HepG2 (cell line): ENCODE results near the gene ALPK1. TPM values are rescaled to one million over a fixed set of nuclear protein-coding genes. Genes with fewer than 3 reads are reported as not detected.

Experiments
- AHR ChIP-seq: IDR thresholded peaks from 2 replicates; pipeline ENCODE4 v1.6.1; 2018; ENCODE audit warnings: missing genetic modification reagents, missing compliant biosample characterization
- BRD4 ChIP-seq: sonication (generic); formaldehyde crosslinking; IDR thresholded peaks from 2 replicates; pipeline ENCODE4 v1.4.0; 2020; ENCODE audit warnings: missing genetic modification reagents
- ISX ChIP-seq: sonication (generic); formaldehyde crosslinking; conservative IDR thresholded peaks from 2 replicates; pipeline ENCODE4 v1.5.0; 2020; ENCODE audit warnings: missing genetic modification reagents
- LCORL ChIP-seq, 2 experiments: fragments of 450-650 bp in 1 of 2; sonication (generic) in 1 of 2; formaldehyde crosslinking in 1 of 2; IDR thresholded peaks; 2 replicates each; pipeline versions ENCODE4 v1.5.0 to v1.6.1; 2017 to 2020; ENCODE audit warnings: antibody characterized with exemption in 1 of 2, missing genetic modification reagents in 1 of 2
- RFXAP ChIP-seq: sonication (generic); formaldehyde crosslinking; IDR thresholded peaks from 2 replicates; pipeline ENCODE4 v1.4.0; 2020; ENCODE audit warnings: missing genetic modification reagents, borderline replicate concordance
- YEATS2 ChIP-seq: sonication (generic); formaldehyde crosslinking; IDR thresholded peaks from 2 replicates; pipeline ENCODE4 v1.4.0; 2020; ENCODE audit warnings: missing genetic modification reagents, borderline replicate concordance
- ZNF552 ChIP-seq: sonication (generic); formaldehyde crosslinking; IDR thresholded peaks from 2 replicates; pipeline ENCODE4 v1.9.0; 2022; ENCODE audit warnings: missing genetic modification reagents, mild to moderate bottlenecking, borderline replicate concordance
- ZNF564 ChIP-seq: sonication (generic); formaldehyde crosslinking; IDR thresholded peaks from 2 replicates; pipeline ENCODE4 v1.8.1; 2023; ENCODE audit warnings: mild to moderate bottlenecking, missing genetic modification reagents
- polyA plus RNA-seq, 8 experiments: library from polyadenylated mRNA; depleted of rRNA in 3 of 8; stranded (reverse) in 7 of 8; unstranded in 1 of 8; fragments of >200 nt; fragmentation: Illumina TruSeq in 4 of 8; extraction: Trizol in 4 of 8; gene quantifications; 2 replicates each; pipeline versions ENCODE4 v1.2.1 to v1.2.3, GENCODE V29; 2011 to 2016; ENCODE audit warnings: low read depth in 4 of 8, missing spikeins in 1 of 8, mixed read lengths in 1 of 8; ENCODE audit not compliant: insufficient read depth in 1 of 8
- total RNA-seq, 5 experiments: library from RNA; depleted of rRNA; stranded (reverse); fragments of >200 nt; fragmentation: Illumina TruSeq; extraction: Trizol; gene quantifications; 2 replicates each; pipeline ENCODE4 v1.2.3, GENCODE V29; 2016; ENCODE audit warnings: low read depth in 1 of 5
- TF ChIP-seq, protein P1 (sequence below): IDR thresholded peaks from 2 replicates; pipeline ENCODE4 v1.4.0; 2020; ENCODE audit warnings: mild to moderate bottlenecking, missing genetic modification reagents
- TF ChIP-seq, protein P2 (sequence below): sonication (generic); formaldehyde crosslinking; IDR thresholded peaks from 2 replicates; pipeline ENCODE4 v1.4.0; 2020; ENCODE audit warnings: mild to moderate bottlenecking, missing genetic modification reagents
- TF ChIP-seq, protein P3 (sequence below): IDR thresholded peaks from 2 replicates; pipeline ENCODE4 v1.6.1; 2016; ENCODE audit warnings: control low read depth
- TF ChIP-seq, protein P4 (sequence below): IDR thresholded peaks from 2 replicates; pipeline ENCODE4 v1.6.1; 2016; ENCODE audit warnings: low read depth, control low read depth
- TF ChIP-seq, protein P5 (sequence below): sonication (generic); formaldehyde crosslinking; IDR thresholded peaks from 2 replicates; pipeline ENCODE4 v1.8.0; 2022; ENCODE audit warnings: missing genetic modification reagents, mild to moderate bottlenecking, borderline replicate concordance
- TF ChIP-seq, protein P6 (sequence below): sonication (generic); formaldehyde crosslinking; IDR thresholded peaks from 2 replicates; pipeline ENCODE4 v1.4.0; 2020; ENCODE audit warnings: missing genetic modification reagents

Gene ALPK1
- total and polyA plus RNA-seq, 2 of the 13 experiments (the other 11 are each of a cell fraction or from before 2014, with no cell fraction given): 0.61 to 1.3 TPM

DNA sequence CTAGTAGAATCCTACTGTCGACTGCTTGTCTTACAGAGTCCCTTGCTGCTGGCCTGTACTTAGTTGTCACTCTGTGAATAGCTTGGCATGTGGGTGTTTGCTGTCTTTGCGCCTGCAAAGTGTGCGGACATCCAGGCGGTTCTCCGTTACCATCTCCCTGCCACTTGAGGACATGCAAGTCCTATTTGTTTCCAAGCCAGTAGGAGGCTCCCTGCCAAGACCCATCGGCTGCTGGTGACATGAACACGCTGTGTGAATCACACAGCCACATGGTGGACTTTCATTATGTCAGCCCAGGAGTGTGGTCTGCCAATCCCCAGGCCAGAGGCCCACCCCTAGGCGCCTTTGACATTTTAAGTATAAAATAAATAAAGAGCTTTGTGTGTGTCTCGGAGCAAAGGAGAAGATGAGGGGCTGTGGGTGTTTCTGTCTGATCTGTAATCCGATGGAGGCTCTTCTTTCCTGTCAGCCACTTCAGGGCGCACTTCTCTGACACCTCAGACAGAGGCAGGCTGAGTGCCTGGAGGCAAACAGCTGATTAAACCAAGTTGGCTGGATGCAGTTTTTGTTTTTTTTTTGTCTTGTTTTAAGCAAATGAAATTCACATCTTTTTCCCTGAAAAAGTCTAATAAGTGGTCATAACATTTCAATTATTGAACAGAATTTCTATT lies 51.5 kb downstream of the ALPK1 start (continued):
- TF ChIP-seq, protein P1, sequence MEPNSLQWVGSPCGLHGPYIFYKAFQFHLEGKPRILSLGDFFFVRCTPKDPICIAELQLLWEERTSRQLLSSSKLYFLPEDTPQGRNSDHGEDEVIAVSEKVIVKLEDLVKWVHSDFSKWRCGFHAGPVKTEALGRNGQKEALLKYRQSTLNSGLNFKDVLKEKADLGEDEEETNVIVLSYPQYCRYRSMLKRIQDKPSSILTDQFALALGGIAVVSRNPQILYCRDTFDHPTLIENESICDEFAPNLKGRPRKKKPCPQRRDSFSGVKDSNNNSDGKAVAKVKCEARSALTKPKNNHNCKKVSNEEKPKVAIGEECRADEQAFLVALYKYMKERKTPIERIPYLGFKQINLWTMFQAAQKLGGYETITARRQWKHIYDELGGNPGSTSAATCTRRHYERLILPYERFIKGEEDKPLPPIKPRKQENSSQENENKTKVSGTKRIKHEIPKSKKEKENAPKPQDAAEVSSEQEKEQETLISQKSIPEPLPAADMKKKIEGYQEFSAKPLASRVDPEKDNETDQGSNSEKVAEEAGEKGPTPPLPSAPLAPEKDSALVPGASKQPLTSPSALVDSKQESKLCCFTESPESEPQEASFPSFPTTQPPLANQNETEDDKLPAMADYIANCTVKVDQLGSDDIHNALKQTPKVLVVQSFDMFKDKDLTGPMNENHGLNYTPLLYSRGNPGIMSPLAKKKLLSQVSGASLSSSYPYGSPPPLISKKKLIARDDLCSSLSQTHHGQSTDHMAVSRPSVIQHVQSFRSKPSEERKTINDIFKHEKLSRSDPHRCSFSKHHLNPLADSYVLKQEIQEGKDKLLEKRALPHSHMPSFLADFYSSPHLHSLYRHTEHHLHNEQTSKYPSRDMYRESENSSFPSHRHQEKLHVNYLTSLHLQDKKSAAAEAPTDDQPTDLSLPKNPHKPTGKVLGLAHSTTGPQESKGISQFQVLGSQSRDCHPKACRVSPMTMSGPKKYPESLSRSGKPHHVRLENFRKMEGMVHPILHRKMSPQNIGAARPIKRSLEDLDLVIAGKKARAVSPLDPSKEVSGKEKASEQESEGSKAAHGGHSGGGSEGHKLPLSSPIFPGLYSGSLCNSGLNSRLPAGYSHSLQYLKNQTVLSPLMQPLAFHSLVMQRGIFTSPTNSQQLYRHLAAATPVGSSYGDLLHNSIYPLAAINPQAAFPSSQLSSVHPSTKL: 0 out of 2 replicates have a peak, but pooled peaks have one; percentile 23
- TF ChIP-seq, protein P2, sequence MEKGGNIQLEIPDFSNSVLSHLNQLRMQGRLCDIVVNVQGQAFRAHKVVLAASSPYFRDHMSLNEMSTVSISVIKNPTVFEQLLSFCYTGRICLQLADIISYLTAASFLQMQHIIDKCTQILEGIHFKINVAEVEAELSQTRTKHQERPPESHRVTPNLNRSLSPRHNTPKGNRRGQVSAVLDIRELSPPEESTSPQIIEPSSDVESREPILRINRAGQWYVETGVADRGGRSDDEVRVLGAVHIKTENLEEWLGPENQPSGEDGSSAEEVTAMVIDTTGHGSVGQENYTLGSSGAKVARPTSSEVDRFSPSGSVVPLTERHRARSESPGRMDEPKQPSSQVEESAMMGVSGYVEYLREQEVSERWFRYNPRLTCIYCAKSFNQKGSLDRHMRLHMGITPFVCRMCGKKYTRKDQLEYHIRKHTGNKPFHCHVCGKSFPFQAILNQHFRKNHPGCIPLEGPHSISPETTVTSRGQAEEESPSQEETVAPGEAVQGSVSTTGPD: no peak
- TF ChIP-seq, protein P3, sequence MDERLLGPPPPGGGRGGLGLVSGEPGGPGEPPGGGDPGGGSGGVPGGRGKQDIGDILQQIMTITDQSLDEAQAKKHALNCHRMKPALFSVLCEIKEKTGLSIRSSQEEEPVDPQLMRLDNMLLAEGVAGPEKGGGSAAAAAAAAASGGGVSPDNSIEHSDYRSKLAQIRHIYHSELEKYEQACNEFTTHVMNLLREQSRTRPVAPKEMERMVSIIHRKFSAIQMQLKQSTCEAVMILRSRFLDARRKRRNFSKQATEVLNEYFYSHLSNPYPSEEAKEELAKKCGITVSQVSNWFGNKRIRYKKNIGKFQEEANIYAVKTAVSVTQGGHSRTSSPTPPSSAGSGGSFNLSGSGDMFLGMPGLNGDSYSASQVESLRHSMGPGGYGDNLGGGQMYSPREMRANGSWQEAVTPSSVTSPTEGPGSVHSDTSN (CRISPR knock-in tag): no peak
- TF ChIP-seq, protein P4, sequence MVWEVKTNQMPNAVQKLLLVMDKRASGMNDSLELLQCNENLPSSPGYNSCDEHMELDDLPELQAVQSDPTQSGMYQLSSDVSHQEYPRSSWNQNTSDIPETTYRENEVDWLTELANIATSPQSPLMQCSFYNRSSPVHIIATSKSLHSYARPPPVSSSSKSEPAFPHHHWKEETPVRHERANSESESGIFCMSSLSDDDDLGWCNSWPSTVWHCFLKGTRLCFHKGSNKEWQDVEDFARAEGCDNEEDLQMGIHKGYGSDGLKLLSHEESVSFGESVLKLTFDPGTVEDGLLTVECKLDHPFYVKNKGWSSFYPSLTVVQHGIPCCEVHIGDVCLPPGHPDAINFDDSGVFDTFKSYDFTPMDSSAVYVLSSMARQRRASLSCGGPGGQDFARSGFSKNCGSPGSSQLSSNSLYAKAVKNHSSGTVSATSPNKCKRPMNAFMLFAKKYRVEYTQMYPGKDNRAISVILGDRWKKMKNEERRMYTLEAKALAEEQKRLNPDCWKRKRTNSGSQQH (CRISPR knock-in tag): no peak; the same call in 1 of the 2 replicates
- no peak for TF ChIP-seq ISX
- TF ChIP-seq YEATS2 (CRISPR knock-in tag): no peak
- no peak for TF ChIP-seq LCORL (IDR thresholded peaks at IDR 0.05)
- no peak for TF ChIP-seq LCORL (CRISPR knock-in tag; IDR thresholded peaks at IDR 0.05)
- TF ChIP-seq RFXAP (CRISPR knock-in tag): no peak
- TF ChIP-seq ZNF552 (CRISPR knock-in tag): no peak
- TF ChIP-seq, protein P5, sequence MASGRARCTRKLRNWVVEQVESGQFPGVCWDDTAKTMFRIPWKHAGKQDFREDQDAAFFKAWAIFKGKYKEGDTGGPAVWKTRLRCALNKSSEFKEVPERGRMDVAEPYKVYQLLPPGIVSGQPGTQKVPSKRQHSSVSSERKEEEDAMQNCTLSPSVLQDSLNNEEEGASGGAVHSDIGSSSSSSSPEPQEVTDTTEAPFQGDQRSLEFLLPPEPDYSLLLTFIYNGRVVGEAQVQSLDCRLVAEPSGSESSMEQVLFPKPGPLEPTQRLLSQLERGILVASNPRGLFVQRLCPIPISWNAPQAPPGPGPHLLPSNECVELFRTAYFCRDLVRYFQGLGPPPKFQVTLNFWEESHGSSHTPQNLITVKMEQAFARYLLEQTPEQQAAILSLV (CRISPR knock-in tag): no peak
- no peak for TF ChIP-seq AHR (CRISPR knock-in tag)
- TF ChIP-seq ZNF564: no peak
- TF ChIP-seq, protein P6, sequence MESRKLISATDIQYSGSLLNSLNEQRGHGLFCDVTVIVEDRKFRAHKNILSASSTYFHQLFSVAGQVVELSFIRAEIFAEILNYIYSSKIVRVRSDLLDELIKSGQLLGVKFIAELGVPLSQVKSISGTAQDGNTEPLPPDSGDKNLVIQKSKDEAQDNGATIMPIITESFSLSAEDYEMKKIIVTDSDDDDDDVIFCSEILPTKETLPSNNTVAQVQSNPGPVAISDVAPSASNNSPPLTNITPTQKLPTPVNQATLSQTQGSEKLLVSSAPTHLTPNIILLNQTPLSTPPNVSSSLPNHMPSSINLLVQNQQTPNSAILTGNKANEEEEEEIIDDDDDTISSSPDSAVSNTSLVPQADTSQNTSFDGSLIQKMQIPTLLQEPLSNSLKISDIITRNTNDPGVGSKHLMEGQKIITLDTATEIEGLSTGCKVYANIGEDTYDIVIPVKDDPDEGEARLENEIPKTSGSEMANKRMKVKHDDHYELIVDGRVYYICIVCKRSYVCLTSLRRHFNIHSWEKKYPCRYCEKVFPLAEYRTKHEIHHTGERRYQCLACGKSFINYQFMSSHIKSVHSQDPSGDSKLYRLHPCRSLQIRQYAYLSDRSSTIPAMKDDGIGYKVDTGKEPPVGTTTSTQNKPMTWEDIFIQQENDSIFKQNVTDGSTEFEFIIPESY: peak; percentile 57; the same call in 1 of the 2 replicates
- no peak for TF ChIP-seq BRD4 (CRISPR knock-in tag)
